ENCODE results near the gene GJB1.
"Not testable (repeated sequence)": the region's sequence is repeated elsewhere in the genome, so short reads cannot be mapped to it uniquely, and the experiment has no call there.

GJB1 gene

GRCh38 chrX:71222929-71223328 lies at the start of gene GJB1:
TSS of gene GJB1 (plus strand) at chrX:71223224. CDS start at chrX:71223708, 484 bp downstream.
- no peak for DNase-seq (ENCODE audit: low spot score)

- DNase-seq (ENCODE audit: low spot score), result no peak
Measured at GRCh38 chrX:71173440-71173839, 49.6 kb upstream of the GJB1 start.

- no peak for DNase-seq (ENCODE audit: low spot score)
Measured at GRCh38 chrX:71174795-71175194, 48.2 kb upstream of the GJB1 start.

GRCh38 chrX:71175531-71175930 lies 47.5 kb upstream of the GJB1 start:
- no peak for DNase-seq (ENCODE audit: low spot score)

- no peak for DNase-seq (ENCODE audit: low spot score)
Measured at GRCh38 chrX:71177327-71177726, 45.7 kb upstream of the GJB1 start.

GRCh38 chrX:71178908-71179307 lies 44.1 kb upstream of the GJB1 start:
- DNase-seq (ENCODE audit: low spot score), result peak; percentile 52

GRCh38 chrX:71180579-71181265 lies 42.3 kb upstream of the GJB1 start:
- not testable (repeated sequence) for DNase-seq (ENCODE audit: low spot score)

GRCh38 chrX:71181558-71181909 lies 41.5 kb upstream of the GJB1 start:
- DNase-seq (ENCODE audit: low spot score), result peak; percentile 60

GRCh38 chrX:71181910-71182799 lies 40.9 kb upstream of the GJB1 start:
- DNase-seq (ENCODE audit: low spot score), result peak; percentile 92

GRCh38 chrX:71182871-71183270 lies 40.2 kb upstream of the GJB1 start:
- no peak for DNase-seq (ENCODE audit: low spot score)

GRCh38 chrX:71183341-71183740 lies 39.7 kb upstream of the GJB1 start:
- no peak for DNase-seq (ENCODE audit: low spot score)

GRCh38 chrX:71184092-71184491 lies 38.9 kb upstream of the GJB1 start:
- no peak for DNase-seq (ENCODE audit: low spot score)

GRCh38 chrX:71184803-71185495 lies 38.1 kb upstream of the GJB1 start:
- no peak for DNase-seq (ENCODE audit: low spot score)

GRCh38 chrX:71191248-71191647 lies 31.8 kb upstream of the GJB1 start:
- DNase-seq (ENCODE audit: low spot score), result no peak

- peak; percentile 19 for DNase-seq (ENCODE audit: low spot score)
Measured at GRCh38 chrX:71195964-71196649, 26.9 kb upstream of the GJB1 start.

GRCh38 chrX:71198066-71198465 lies 25.0 kb upstream of the GJB1 start:
- peak; percentile 48 for DNase-seq (ENCODE audit: low spot score)

GRCh38 chrX:71199252-71200008 lies 23.6 kb upstream of the GJB1 start:
- DNase-seq (ENCODE audit: low spot score), result no peak

- no peak for DNase-seq (ENCODE audit: low spot score)
Measured at GRCh38 chrX:71210816-71211215, 12.2 kb upstream of the GJB1 start.

- DNase-seq (ENCODE audit: low spot score), result no peak
Measured at GRCh38 chrX:71212536-71212935, 10.5 kb upstream of the GJB1 start.

GRCh38 chrX:71214152-71214551 lies 8.9 kb upstream of the GJB1 start:
- no peak for DNase-seq (ENCODE audit: low spot score)

GRCh38 chrX:71214604-71215337 lies 8.3 kb upstream of the GJB1 start:
- DNase-seq (ENCODE audit: low spot score), result no peak
